Dedifferentiated amniotic fluid mesenchymal stem cell (primary cell): ENCODE data around the gene FAM222A.

ENCODE experiments used
- DNase-seq: peaks from one replicate; pipeline ENCODE4 v3.0.0-alpha.2; 2016; ENCODE audit errors: extremely low spot score

Gene FAM222A

GRCh38 chr12:109725321-109726105, 11.9 kb downstream of the FAM222A start:
- no peak for DNase-seq

DNA sequence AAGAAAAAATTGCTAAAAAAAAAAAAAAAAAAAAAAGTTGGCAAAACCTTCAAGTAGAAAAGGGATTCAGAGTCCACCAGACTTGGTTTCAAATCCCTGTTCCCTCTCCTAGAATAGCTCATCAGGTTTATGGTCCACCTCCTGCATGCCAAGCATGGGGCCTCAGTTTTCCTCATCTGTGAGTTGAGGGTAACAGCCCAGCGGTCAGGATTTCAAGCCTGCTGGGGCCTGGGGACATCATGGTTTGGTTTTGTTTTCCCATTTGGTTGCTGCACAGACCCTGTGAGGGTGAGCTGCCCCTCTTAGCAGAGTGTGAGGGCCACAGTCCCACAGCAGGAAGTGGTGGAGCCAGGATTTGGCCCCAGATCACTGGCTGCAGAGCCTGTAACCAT, 12.5 kb downstream of the FAM222A start:
- DNase-seq, result no peak

- DNase-seq, result no peak
Observed at GRCh38 chr12:109726511-109727038, 12.9 kb downstream of the FAM222A start.

GRCh38 chr12:109727039-109727723, 13.6 kb downstream of the FAM222A start:
- no peak for DNase-seq

GRCh38 chr12:109727746-109728726, 14.4 kb downstream of the FAM222A start:
- no peak for DNase-seq

GRCh38 chr12:109728921-109729320, 15.3 kb downstream of the FAM222A start:
- DNase-seq, result no peak

GRCh38 chr12:109729371-109729781, 15.8 kb downstream of the FAM222A start:
- DNase-seq, result no peak

DNA sequence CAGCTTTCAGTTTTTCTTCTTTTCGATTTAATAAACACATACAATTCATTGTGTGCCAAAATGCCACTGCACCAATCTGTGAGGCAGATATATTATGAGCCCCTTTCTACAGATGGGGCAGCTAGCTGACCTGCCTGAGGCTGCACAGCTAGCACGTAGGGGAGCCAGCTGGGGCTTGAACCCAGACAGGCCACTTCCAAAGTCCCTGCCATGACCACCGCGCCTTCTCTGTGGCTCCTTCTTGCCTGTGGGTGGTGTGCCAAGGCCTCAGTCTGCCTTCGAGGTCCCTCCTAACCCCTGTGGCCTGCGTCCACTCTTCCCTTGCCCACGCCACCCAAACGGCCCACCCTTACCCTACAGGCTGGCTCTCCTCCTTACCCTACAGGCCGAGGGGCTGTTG, 16.2 kb downstream of the FAM222A start:
- no peak for DNase-seq

GRCh38 chr12:109730306-109731145, 16.9 kb downstream of the FAM222A start:
- no peak for DNase-seq

- DNase-seq, result no peak
Observed at GRCh38 chr12:109731231-109731731, 17.7 kb downstream of the FAM222A start.

GRCh38 chr12:109731806-109732205, 18.2 kb downstream of the FAM222A start:
- DNase-seq, result no peak

DNA sequence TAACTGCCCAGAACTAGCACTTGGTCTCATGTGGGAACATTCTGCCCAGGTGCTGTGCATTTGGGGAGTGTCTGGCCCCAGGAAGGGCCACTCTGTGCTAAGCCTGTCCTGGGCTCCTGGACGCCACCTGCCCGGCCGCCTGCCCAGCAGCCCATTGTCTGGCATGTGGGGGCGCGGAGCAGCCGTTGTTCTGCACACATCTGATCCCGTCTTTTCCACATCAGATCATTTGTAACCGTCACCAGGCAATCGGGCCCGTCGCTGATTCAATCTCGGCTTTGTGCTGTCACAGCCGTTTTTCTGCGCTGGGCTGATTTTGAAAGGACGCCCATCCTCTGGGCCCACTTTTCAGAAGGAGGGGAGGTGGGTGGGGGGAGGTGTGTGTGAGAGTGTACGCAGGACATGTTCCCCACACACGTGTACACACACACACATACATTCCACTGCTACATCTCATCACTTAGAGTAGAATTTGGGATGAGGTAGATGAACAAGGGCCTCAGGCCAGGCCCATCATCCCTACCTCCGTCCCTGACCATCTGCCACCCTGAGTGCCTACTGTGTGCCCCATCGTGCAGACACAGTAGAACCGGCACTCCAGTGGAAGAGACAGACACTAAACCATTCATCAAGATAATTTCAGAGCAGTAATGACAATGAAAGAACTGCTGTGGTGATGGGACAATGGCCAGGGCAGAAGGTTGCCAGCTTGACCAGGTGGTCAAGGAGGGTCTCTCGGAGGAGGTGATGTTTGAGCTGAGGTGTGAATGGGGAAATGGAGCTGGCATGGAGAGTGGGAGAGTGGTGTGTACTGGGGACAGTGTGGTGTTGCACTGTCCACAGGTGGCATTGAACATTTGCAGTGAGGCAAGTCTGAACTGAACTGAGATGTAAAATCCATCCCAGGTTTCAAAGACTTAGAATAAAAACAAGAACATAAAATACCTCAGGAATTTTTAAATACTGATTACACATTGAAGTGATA, 19.0 kb downstream of the FAM222A start:
- DNase-seq, result no peak

DNA sequence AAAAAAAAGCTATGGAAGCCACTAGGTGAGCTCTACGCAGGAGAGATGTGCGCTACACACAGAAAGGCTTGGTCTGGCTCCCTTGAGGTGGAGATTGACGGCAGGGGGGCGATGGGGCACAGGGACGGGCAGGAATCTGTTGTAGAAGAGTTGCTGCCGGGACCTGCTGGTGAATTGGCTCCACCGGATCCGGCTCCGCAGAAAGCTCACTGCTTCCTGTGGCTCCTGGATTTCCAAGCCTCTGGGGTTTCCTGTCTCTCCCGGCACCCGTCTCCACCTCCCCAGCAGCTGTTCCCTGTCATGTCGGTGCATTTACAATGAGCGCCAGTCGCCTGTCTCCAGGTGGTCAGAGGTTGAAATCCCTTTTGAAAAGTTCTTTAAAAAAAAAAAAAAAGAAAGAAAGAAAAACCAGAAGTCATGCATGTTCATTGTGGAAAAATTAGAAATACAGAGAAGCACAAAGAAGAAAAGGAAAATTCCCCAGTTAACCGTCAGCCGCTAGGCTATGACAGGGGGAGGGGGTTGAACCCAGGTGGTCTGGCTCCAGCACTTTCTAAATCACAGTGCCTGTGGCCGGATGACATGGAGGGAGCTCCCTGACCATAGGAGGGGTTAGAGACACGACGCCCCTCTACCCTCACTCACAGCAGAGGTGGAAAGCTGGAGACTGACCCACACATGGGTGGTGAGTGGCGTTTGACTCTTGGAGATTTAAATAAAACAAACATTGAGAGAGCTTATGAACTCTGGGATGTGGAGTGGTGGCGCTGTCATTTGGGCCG, 20.8 kb downstream of the FAM222A start:
- DNase-seq, result no peak

DNA sequence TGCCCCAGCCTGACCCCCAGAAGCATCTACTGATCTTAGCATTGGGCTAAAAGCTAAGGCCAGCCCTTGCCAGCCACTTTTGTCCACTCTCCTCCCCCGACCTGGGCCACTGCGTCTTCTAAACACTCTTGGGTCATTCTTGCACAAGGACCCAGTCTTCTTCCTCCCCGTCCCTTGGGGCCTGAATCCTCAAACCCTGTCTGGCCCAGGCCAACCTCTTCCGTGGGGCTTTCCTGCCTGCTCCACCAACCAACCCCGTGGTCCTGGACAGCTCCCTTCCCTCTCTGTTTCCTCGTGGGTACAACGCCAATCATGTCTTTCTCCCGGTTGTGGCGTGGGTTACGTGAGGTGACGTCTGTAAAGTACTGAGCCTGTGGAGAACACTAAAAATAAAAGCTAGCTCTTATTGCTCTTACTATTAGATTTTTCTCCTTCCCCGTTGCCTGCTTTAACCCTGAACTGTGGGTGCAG, 21.5 kb downstream of the FAM222A start:
- no peak for DNase-seq

DNA sequence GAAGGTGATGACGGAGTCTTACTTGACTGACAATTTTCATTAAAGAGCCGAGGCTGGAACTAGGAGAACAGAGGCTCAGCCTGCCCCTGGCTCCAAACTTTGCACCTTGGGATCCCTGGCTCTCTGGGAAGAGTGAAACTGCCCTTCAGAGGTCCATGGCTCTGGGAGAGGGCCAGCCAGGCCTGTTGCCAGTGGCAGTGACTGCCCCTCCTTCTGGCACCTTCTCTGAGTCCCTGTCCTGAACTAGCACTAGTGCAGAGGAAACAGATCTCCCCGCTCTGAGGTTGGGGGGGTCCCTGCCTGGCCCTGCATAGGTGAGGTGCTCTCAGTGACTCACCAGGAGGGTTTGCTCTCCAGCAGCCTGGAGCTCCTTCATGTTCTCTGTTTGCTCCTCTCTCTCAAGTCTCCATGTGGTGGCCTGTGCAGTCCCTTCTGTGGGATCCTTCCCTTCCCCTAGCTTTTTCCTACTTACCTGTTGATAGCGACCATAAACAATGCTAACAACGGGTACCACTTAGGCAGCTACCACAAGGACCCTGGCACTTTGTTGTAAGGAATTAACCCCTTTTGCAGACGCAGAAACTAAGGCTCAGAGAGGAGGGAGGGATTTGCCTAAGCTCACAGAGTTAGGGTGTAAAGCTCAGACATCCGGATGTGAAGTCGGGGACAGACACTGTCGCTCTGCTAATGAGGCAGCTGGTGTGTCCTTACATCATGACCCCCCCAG, 22.4 kb downstream of the FAM222A start:
- DNase-seq, result no peak

- DNase-seq, result no peak
Observed at GRCh38 chr12:109736552-109737108, 23.0 kb downstream of the FAM222A start.

GRCh38 chr12:109737126-109737525, 23.5 kb downstream of the FAM222A start:
- DNase-seq, result no peak

- DNase-seq, result no peak
Observed at GRCh38 chr12:109737631-109738030, 24.0 kb downstream of the FAM222A start.
